HG03457 (cell line): Measurements from ENCODE around the gene PTPRD.
"Not testable (repeated sequence)": the region's sequence is repeated elsewhere in the genome, so short reads cannot be mapped to it uniquely, and the experiment has no call there.

Source experiments
- ATAC-seq: cut with Tn5 transposase; IDR thresholded peaks from one replicate; pipeline ENCODE4 v1.9.1; 2021; ENCODE audit warnings: moderate number of reproducible peaks; ENCODE audit not compliant: unreplicated experiment

PTPRD gene

GRCh38 chr9:9538356-9538755 lies 1074.4 kb downstream of the PTPRD start:
- ATAC-seq, result no peak

- ATAC-seq, result no peak
These were observed 1076.3 kb downstream of the PTPRD start for GRCh38 chr9:9536523-9536922.

GRCh38 chr9:9523476-9524139 lies 1089.2 kb downstream of the PTPRD start:
- ATAC-seq, result no peak

- ATAC-seq, result no peak
These were observed 1090.4 kb downstream of the PTPRD start for GRCh38 chr9:9522406-9522805.

GRCh38 chr9:9521033-9521779 lies 1091.6 kb downstream of the PTPRD start:
- ATAC-seq, result no peak

- no peak for ATAC-seq
These were observed 1107.9 kb downstream of the PTPRD start for GRCh38 chr9:9504869-9505268.

- ATAC-seq, result no peak
These were observed 1113.3 kb downstream of the PTPRD start for GRCh38 chr9:9499546-9499945.

GRCh38 chr9:9498846-9499245 lies 1114.0 kb downstream of the PTPRD start:
- no peak for ATAC-seq

GRCh38 chr9:9498128-9498527 lies 1114.7 kb downstream of the PTPRD start:
- ATAC-seq, result no peak

GRCh38 chr9:9494336-9494735 lies 1118.5 kb downstream of the PTPRD start:
- no peak for ATAC-seq

- ATAC-seq, result no peak
These were observed 1120.3 kb downstream of the PTPRD start for GRCh38 chr9:9492506-9492905.

GRCh38 chr9:9489183-9489582 lies 1123.6 kb downstream of the PTPRD start:
- ATAC-seq, result no peak

GRCh38 chr9:9483175-9483574 lies 1129.6 kb downstream of the PTPRD start:
- no peak for ATAC-seq

- no peak for ATAC-seq
These were observed 1134.1 kb downstream of the PTPRD start for GRCh38 chr9:9478741-9479140.

GRCh38 chr9:9469271-9469670 lies 1143.5 kb downstream of the PTPRD start:
- ATAC-seq, result no peak

GRCh38 chr9:9441874-9442273 lies 1170.9 kb downstream of the PTPRD start:
- not testable (repeated sequence) for ATAC-seq

- ATAC-seq, result no peak
These were observed 1175.2 kb downstream of the PTPRD start for GRCh38 chr9:9437641-9438040.

- ATAC-seq, result not testable (repeated sequence)
These were observed 1186.3 kb downstream of the PTPRD start for GRCh38 chr9:9426454-9426853.

GRCh38 chr9:9412241-9412640 lies 1200.6 kb downstream of the PTPRD start:
- ATAC-seq, result no peak

GRCh38 chr9:9410736-9411135 lies 1202.1 kb downstream of the PTPRD start:
- ATAC-seq, result no peak

- no peak for ATAC-seq
These were observed 1212.8 kb downstream of the PTPRD start for GRCh38 chr9:9399982-9400381.

- ATAC-seq, result no peak
These were observed 1216.3 kb downstream of the PTPRD start for GRCh38 chr9:9396518-9396917.

- ATAC-seq, result no peak
These were observed 1217.3 kb downstream of the PTPRD start for GRCh38 chr9:9395539-9395938.
